Adrenal gland (tissue), 12 donors: ENCODE measurements around the gene STX16. TPM values are rescaled to one million over a fixed set of nuclear protein-coding genes. Genes with fewer than 3 reads are reported as not detected.

Experiments used
- DNase-seq, 7 donors: peaks; one replicate each; pipeline ENCODE4 v3.0.0-alpha.2; 2019 to 2020
- H3K27ac ChIP-seq, 5 donors: fragments of 200-600 bp; sonication (generic) in 4 of 5; 1 replicate in 3 of 5; 2 replicates in 2 of 5; pipeline versions ENCODE4 v1.5.1 to v1.8.0; 2016 to 2020; ENCODE audit warnings: mild to moderate bottlenecking in 1 of 5
- H3K27me3 ChIP-seq: fragments of 200-600 bp; 2 replicates; pipeline ENCODE4 v1.8.0; 2021
- H3K36me3 ChIP-seq, 2 donors: fragments of 200-600 bp; replicated peaks in 1 of 2; 1 replicate in 1 of 2; 2 replicates in 1 of 2; pipeline versions ENCODE4 v1.5.1 to v1.8.0; 2018 to 2022
- H3K4me1 ChIP-seq, 2 donors: fragments of 200-600 bp; replicated peaks in 1 of 2; 1 replicate in 1 of 2; 2 replicates in 1 of 2; pipeline versions ENCODE4 v1.5.1 to v1.8.0; 2018 to 2021
- H3K4me3 ChIP-seq, 4 donors: fragments of 200-600 bp; sonication (generic) in 3 of 4; one replicate each; pipeline ENCODE4 v1.5.1; 2016 to 2018
- H3K9me3 ChIP-seq, 3 donors: fragments of 200-600 bp; sonication (generic) in 1 of 3; replicated peaks in 1 of 3; 1 replicate in 2 of 3; 2 replicates in 1 of 3; pipeline versions ENCODE4 v1.5.1 to v1.8.0; 2016 to 2021
- CTCF ChIP-seq, 6 experiments: fragments of 450-650 bp in 4 of 6; fragments of 200-600 bp in 2 of 6; sonication (generic) in 1 of 6; IDR thresholded peaks; 1 replicate in 5 of 6; 2 replicates in 1 of 6; pipeline versions ENCODE4 v1.5.1 to v1.8.0; 2016 to 2021; ENCODE audit warnings: antibody characterized with exemption in 6 of 6, mild to moderate bottlenecking in 2 of 6, moderate library complexity in 1 of 6
- POLR2A ChIP-seq, 2 donors: fragments of 450-650 bp; IDR thresholded peaks; one replicate each; pipeline ENCODE4 v1.6.1; 2017; ENCODE audit warnings: antibody characterized with exemption in 2 of 2, mild to moderate bottlenecking in 2 of 2, moderate library complexity in 1 of 2
- WGBS, 4 donors: extraction: QIAGEN DNeasy Blood & Tissue Kit in 2 of 4; methylation state at CpG; one replicate each; pipeline versions ENCODE4 v1.1.5 to v1.1.7; 2013 to 2017; 5-methylcytosine and 5-hydroxymethylcytosine counted together
- intact Hi-C, 2 donors: fragments of 100-400 bp; cut with DNase I; formaldehyde crosslinking; loops; one replicate each; pipeline versions ENCODE4 v1.14.1 to v1.15.0; 2022 to 2023
- polyA plus RNA-seq, 3 donors: library from polyadenylated mRNA; stranded (reverse); fragments of 200-250 nt in 2 of 3; fragments of 350-450 nt in 1 of 3; fragmentation: Illumina TruSeq in 1 of 3; extraction: RNeasy Lipid Tissue Mini Kit (QIAGEN cat#74804) in 1 of 3; gene quantifications; one replicate each; pipeline ENCODE4 v1.2.3, GENCODE V29; 2013 to 2014
- total RNA-seq, 9 donors: library from RNA; depleted of rRNA in 4 of 9; stranded (reverse); fragments of >200 nt in 4 of 9; fragments of 120-200 nt in 1 of 9; fragmentation: NEBNext Ultra II Directional in 1 of 9; extraction: Animal tissue kit (Norgen Biotek cat#: 25700) in 1 of 9; gene quantifications; one replicate each; pipeline versions ENCODE4 v1.1.0 to v1.2.4, GENCODE V29; 2013 to 2023
- donor health status: healthy with polysubstance abuse.
- donor health status: Bipolar disorder and iron deficiency.
- donor health status: DM: yes; HTN: yes; CAD: no.
- donor health status: DM: no; HTN: no; CAD: no.
- donor health status: DM: no; HTN: no; CAD: no.
- donor health status: DM: yes; HTN: yes; CAD: no.

STX16 gene
- total and polyA plus RNA-seq, 12 donors = 29.3 to 134 (median 43.6) TPM

GRCh38 chr20:58660855-58661597 is 9.9 kb downstream of the STX16 start:
- no peak for DNase-seq
- Histone ChIP-seq H3K27me3 (no peaks in the 10 kb centered on the region), H3K27ac (peak overlapping the region in 2 of 5 donors; percentile 0 to 67), H3K9me3 (no peaks in the 10 kb centered on the region), H3K4me1 (peaks cover 0 to 54% of the 10 kb centered on the region in 2 donors), H3K36me3 (peaks cover 0 to 6% of the 10 kb centered on the region in 2 donors), H3K4me3 (no peak overlapping the region)
- intact Hi-C loops = no loop called here
- TF ChIP-seq CTCF (IDR thresholded peaks at IDR 0.05) (no peak), POLR2A (IDR thresholded peaks at IDR 0.05) (no peak)
- 68 to 78% (median 76%) methylated on average over 14 of the region's 14 CpGs for WGBS, 4 donors

GRCh38 chr20:58661598-58662473 is 10.8 kb downstream of the STX16 start:
- peaks cover 0 to 46% of the 10 kb centered on the region in 2 donors for H3K4me1 ChIP-seq
- DNase-seq = no peak
- peaks cover 0 to 6% of the 10 kb centered on the region in 2 donors for H3K36me3 ChIP-seq
- H3K27ac ChIP-seq = peak overlapping the region in 2 of 5 donors; percentile 15 to 67
- H3K9me3 ChIP-seq = no peaks in the 10 kb centered on the region
- 79 to 82% (median 80%) methylated on average over 12 of the region's 12 CpGs for WGBS, 4 donors
- H3K4me3 ChIP-seq = no peak overlapping the region
- intact Hi-C loops = no loop called here
- no peaks in the 10 kb centered on the region for H3K27me3 ChIP-seq
- TF ChIP-seq POLR2A (IDR thresholded peaks at IDR 0.05) = no peak
- no peak for TF ChIP-seq CTCF (IDR thresholded peaks at IDR 0.05)

- H3K27me3 ChIP-seq = no peaks in the 10 kb centered on the region
- H3K4me1 ChIP-seq = peaks cover 0 to 26% of the 10 kb centered on the region in 2 donors
- H3K27ac ChIP-seq = no peak overlapping the region
- H3K9me3 ChIP-seq = no peaks in the 10 kb centered on the region
- H3K36me3 ChIP-seq = peaks cover 0 to 24% of the 10 kb centered on the region in 2 donors
- H3K4me3 ChIP-seq = no peak overlapping the region
- intact Hi-C loops = no loop called here
- 90 to 95% (median 92%) methylated on average over 2 of the region's 2 CpGs for WGBS, 4 donors
- no peak for DNase-seq
- TF ChIP-seq POLR2A (IDR thresholded peaks at IDR 0.05) (no peak), CTCF (IDR thresholded peaks at IDR 0.05) (no peak)
These were observed 13.2 kb downstream of the STX16 start for GRCh38 chr20:58664331-58664730.

GRCh38 chr20:58664883-58665282 is 13.8 kb downstream of the STX16 start:
- no peak for DNase-seq
- Histone ChIP-seq H3K4me3 (no peak overlapping the region), H3K4me1 (peaks cover 0 to 20% of the 10 kb centered on the region in 2 donors), H3K9me3 (no peaks in the 10 kb centered on the region), H3K27me3 (no peaks in the 10 kb centered on the region), H3K27ac (peak overlapping the region in 2 of 5 donors; percentile 1 to 44), H3K36me3 (peaks cover 0 to 29% of the 10 kb centered on the region in 2 donors)
- 76 to 84% (median 81%) methylated on average over 5 of the region's 5 CpGs for WGBS, 4 donors
- intact Hi-C loops = no loop called here
- TF ChIP-seq POLR2A (IDR thresholded peaks at IDR 0.05) (no peak), CTCF (IDR thresholded peaks at IDR 0.05) (no peak)
